CD4-positive, alpha-beta T cell treated with Interleukin-12 subunit alpha and Interleukin-12 subunit beta, for 1 hour (primary cell): ENCODE measurements around the gene HMGCS2.
"Not testable (repeated sequence)": the region's sequence is repeated elsewhere in the genome, so short reads cannot be mapped to it uniquely, and the experiment has no call there.

ENCODE experiments used
- DNase-seq: peaks from one replicate; pipeline ENCODE4 v3.0.0-alpha.2; 2020

The HMGCS2 gene

DNA sequence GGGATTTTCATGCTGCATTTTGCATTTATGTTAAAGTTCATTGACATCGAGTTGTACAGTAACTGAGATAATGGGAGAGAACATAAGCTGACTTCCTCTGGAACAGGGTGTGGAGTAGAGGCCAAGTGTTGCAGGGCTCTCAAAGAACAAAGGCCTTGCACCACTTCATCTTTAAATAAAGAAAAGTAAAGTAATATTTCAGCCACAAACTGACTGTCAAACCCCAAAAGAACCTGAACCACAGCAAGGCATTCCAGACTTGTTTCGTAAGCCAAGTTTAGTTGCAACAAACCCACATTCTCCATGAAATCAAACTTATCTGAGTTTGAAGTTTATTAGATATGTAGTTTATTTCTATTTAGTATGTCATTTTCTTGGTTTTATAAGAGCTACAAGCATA, 19.1 kb upstream of the HMGCS2 start:
- no peak for DNase-seq

DNA sequence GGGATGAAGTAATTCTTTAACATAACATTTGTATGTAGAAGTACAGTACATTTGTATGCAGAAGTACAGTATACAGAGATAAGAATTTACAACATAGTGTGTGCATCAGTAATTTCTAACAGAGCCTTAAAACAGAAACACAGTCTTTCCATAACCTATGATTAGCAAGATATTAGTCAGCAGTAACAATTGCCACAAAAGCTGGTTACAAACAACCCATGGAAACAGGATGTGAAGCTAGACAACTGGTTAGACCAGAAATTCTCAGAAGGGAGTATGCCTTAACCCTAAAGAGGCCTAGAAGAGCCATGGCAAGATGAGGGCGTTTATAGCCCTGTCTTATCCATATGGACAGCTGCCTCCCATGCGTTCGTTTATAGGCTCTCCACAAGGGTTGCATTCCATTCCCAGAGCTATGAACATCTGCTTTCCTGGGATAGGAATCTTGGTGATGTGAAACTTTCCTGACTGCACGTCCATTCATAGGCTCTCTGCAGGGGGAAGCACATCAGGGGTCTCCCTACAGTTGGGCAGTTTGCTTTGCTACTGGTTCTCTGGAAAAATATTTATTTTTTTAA, 17.9 kb upstream of the HMGCS2 start:
- DNase-seq = not testable (repeated sequence)

DNA sequence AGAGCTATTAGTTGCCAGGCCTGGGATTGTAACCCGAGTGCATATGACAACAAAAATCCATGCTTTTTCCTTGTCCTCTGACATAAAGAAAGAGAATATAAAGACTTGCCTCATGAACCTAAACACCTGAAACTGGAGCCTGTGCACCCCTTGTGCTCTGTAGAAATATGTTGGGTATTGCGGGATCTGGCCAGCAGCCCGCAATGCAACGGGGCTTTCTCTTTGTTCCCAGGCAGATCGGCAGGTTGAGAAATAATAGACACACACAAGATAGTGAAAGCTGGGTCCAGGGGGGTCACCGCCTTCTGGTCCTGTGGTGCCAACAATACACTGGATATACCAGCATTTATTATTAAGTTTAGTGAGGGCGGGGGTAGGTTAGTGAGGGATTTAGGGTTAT, 17.3 kb upstream of the HMGCS2 start:
- DNase-seq = not testable (repeated sequence)

DNA sequence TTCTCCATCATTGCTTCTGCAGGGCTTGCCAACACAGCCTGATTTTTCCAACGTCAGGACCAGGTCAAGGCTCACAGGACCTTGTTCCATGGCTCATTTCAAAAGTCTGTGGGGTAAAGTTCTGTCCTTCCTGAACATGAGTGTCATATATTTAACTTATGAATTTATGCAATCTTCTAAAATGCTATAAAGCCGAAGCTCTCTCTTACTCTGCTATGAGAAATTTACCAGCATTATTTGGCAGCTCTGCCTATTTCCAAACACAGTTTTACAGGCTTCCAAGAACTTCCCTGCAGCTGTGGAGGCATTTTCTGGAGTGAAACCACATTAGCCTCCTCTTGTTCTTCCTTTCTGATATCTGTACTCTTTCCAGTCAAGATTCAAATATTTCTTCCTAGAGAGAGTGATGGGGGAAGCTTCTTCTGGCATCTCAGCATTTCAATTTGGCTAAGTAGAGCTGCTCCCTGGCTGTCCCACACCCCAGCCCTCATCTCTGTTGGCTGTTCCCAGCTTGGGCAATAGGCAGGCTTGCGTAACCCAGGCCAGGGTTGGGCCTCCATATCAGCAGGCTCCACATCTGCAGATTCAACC, 15.6 kb upstream of the HMGCS2 start:
- DNase-seq = no peak

DNA sequence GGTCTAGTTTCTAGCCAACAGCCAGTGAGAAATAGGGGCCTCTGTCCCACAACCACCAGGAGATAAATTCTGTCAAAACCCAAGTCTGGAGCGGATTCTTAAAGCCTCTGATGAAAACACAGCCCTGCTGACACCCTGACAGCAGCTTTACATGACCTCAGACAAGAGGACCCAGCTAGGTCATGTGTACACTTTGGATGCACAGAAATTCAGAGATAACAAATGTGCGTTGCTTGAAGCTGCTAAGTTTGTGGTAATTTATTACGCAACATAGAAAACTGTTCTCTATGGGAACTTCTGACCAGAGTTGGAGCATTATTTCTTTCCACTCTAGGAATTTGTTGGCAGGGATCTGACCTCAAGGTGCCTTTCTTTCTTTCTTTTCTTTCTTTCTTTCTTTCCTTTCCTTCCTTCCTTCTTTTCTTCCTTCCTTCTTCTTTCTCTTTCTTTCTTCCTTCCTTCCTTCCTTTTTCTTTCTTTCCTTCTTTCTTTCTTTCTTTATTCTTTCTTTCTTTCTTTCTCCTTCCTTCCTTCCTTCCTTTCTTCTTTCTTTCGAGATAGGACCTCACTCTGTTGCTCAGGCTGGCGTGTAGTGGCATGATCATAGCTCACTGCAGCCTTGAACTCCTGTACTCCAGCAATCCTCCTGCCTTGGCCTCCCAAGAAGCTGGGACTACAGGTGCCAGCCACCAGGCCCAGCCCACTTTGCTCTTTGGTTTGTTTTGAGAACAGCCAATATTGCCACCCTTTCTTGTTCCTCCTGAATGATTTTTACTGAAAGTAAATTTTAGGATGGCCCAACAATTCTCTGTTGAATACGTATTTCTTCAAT, 14.9 kb upstream of the HMGCS2 start:
- no peak for DNase-seq

DNA sequence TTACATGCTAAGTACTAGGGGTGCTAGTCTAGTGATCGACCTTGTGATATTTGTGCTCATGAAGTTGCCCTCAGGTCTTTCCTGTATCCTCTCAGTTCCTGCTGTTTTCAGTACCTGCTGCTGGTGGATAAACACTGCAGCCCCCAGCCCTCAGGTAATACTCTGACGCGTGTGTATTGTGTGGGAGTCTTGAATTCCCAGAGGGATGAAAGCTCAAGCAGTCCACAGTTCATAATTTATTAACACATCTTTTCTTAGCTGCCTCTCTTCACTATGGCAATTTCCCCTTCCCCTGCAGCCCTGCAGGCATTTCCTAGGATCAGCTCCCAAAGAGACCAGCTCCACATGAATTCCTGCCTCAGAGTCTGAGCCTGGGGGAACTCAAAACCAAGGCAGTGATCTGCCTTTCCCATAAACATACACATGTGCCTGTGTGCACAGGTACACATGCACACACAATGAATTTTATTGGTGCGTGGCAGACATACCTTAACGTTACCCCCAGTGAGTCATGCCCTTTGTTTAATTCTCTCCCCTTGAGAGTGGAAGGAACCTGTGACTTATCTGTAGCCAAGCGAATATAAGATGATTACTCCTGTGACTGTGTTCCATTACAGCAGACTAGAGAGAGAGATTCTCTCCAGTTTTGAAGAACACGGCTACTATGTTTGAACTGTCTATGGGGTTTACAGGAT, 14.1 kb upstream of the HMGCS2 start:
- no peak for DNase-seq

DNA sequence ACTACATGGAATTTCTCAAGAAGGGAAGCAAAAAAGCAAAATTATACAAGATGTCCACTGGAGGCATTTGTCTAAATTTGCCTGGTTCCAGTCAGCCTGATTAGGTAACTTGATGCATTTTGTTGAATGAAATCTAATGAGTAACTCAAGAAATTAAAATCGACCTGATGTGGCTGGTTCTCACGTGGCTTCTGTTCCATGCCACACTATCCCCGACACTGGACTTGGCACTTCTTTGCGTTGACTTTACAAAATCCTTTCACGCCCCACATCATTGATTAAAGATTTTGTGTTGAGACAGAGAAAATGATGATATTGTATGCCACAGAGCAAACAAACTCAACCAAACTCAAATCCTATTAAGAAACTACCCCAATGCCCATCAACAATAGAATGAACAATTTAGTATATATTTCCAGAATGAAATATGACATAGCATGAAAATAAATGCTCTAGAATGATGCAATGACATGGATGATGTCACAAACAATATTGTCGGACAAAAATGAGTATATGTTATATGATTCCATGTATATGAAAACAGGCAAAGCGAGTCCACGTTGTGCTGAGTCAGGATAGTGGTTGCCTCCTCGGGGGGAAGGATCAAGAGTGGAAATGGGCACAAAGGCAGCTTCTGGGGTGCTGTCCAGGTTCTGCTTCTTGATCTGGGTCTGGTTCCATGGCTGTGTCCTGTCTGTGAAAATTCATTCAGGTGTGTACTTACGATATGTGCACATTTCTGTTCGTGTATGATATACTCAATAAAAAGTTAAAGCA, 12.9 kb upstream of the HMGCS2 start:
- no peak for DNase-seq

DNA sequence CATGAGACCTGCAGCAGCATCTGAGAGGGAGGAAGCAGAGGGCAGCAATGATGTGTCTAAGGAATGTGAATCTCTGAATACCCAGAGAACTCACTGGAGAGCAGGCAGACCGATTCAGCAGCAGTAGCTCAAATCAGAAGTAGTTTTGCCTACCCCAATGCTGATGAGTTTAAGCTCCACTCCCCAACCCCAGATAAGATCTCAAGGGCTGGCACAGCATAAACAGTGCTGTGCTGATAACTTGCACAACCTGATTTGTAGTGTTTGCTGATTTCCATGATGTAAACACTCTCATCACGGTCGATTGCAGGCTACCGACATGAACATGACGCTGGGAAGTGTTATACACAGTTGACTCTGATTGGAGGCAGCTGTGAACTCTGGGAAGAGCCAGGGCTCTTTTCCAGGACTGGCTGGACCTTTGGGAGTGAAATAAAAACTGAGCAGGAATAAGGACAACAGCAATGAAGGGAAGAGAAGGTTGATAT, 11.2 kb upstream of the HMGCS2 start:
- no peak for DNase-seq

DNA sequence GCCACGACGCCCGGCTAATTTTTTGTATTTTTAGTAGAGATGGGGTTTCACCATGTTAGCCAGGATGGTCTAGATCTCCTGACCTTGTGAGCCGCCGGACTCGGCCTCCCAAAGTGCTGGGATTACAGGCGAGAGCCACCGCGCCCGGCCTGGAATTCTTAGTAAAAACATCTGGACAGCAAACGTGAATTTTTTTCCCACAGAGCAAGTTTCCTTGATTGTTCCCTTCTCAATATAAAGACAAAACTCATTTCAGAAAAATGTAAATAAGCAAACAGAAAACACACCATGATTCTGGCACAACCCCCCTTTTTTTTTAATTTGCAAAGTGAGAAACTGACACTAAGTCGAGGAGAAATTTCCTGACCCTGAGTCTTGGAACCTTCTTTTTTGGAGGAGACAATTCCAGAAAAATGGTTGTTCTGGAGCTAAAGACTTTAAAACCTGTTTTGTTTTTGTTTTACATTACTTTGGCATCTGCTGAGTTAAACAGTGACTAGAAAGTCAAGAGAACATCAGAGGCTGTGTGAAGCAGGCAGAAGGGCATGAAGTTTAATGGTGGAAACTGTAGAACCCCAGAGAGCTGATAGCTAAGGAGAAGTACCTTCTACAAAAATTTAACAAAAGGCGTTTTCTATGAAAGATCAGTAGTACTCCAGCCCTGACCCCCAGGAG, 10.3 kb upstream of the HMGCS2 start:
- no peak for DNase-seq

DNA sequence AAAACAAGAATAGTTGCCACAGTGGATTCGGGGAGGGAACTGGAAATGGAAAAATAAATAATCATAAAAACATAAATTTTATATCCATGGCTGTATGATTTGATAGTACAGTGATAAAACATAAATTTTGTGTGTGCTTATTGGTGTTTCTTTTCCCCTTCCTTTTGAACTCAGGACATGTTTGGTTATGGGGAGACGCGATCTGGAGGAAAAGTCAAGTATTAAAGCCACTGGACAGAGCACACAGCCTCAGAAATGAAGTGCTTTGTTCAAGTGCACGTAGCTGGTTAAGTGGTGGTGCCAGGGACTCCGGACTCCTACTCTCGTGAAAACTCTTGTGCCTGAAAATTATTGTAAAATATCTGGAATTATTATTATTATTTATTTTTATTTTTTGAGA, 9.7 kb upstream of the HMGCS2 start:
- DNase-seq = no peak

DNA sequence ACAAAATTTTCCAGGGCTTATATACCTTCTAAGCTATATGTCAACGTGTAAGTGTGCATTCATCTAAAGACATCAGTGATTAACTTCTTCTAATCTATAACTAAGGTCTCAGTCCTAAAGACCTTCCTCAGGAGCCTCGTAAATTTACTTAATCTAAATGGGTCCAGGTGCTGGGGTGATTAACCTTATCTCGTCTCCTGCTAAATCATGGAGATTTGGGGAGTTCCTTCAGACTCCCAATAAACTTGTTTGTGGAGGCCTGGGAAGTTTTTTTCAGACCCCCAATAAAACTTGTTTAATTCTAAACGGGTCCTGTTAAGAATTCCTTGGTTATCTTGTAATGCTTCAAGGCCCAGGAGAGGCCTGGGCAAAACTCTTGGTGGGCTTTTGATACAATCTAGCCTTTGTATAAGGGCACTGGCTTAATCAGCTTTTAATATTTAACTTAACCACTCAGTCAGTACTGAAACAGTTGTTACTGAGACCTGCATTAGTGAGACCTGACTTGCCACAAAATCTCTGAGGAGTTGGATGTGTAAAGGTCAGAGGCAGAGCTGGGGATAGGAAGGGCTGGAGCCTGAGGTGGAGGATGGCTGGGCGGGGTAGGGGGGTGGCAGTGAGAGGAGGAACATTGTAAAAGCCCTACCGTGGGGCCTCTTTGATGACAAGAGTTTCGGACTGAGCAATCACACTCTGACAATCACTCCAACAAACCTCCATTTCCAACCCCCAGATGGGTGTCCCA, 6.2 kb upstream of the HMGCS2 start:
- DNase-seq = no peak

DNA sequence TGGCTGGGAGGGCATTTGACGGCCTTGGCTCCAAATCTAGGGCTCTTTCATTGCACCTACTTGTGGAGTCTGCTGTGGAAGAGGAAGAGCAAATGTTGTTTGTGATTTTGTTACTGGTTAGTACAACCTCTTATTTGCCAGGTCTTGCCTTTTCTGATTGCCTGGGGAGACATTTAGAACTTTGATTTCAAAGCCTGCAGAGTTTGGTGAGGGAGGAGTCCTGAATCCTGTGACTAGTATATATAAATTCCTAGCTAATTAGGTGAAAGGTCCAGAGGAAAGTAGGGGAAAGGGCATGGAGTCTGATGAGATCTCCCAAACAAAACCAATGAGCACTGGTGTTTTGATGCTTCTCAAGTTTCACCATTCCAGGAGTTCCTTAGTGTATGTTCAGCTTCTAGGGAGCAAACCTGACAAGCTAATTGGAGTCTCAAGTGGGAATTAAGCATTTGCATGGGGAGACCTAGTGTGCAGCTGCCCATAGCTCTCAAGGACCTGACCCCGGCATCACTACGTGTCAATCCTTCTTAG, 5.1 kb upstream of the HMGCS2 start:
- no peak for DNase-seq

DNA sequence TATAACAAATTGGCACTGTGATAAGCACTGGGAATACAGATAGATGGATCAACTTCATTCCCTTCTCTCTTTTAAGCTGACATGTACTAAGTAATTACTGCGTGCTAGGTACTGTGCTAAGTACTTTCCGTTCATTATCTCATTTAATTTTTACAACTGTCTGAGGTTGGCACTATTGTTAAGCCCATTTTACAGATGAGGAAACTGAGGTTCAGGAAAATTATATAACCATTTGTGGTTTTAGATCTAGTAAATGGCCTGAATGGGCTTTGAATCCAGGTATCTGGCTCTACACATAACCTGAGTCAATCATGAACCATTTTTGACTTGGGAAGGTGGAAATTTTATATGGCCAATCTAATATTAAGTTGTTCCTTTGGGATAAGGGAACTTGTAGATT, 3.6 kb upstream of the HMGCS2 start:
- no peak for DNase-seq

DNA sequence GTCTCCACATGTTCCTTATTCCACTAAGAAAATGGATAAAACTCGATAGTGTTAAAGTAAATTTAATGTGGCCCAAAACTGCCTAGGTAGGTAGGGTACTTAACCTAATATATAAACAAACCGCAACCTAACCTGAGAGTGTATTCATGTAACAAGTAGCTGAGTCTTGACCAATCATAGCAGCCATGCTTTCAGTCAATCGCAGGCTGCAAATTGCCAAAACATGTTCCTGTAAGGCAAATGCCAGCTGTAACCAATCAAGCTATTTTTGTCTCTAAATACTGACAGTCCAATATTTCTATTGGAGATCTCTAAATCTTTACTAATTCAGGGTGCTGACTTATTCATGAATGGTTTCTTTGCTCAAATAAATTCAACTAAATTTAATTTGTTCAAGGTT, 3.1 kb upstream of the HMGCS2 start:
- no peak for DNase-seq

DNA sequence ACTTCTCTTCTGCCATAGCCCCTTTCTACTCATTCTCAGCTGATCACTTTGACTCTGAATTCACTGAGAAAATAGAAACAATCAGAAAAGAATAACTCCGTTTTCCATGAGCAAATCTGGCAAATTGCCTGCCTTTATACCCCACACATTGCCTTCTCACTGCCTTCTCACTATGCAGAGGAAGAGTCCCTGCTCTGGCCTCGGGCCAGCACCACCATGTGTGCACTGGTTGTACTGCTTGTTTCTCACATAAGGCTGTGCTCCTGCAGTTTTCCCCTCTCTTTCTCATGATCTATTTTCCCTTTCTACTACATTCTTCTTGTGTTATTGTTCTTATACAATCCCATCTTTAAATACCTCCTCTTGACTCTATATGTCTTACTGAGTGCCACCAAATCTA, 2.3 kb upstream of the HMGCS2 start:
- no peak for DNase-seq

DNA sequence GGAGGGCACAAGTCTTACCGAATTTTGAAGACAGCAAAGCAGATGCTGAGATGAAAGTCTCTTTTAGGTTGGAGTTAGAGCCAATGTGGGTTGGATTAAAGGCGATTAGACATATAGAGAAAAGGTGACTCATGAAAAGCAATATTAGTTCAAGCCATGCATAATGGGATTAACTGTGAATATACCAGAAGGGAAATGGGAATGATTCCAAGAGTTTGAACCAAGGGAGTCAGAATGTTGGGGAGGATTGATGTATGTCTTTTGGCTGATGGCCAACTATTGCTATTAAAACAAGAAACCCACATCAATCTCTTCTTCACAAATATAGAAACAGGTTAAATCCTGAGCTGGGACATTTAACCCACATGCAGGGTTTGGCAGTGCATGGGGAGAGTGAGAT, 1.2 kb downstream of the HMGCS2 start:
- DNase-seq = no peak

DNA sequence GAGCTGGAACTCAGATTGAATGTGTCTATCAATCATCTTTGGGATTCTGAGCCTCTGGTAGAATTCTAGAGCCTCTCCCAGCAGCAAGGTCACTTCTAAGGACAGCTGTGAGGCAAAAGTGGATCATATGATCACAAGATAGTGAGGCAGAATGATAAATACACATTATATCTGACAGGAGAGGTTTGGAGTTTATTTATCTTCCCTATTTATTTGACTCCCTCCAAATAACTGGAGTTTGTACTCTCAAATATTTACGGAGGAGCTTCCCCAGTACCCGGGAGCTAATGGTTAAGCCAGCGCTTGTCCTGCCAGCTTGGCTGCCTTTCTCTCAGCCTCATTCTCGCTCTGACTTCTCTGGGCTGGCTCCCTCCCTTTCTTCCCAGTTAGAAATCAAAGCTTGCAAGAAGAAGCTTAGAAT, 2.3 kb downstream of the HMGCS2 start:
- no peak for DNase-seq

DNA sequence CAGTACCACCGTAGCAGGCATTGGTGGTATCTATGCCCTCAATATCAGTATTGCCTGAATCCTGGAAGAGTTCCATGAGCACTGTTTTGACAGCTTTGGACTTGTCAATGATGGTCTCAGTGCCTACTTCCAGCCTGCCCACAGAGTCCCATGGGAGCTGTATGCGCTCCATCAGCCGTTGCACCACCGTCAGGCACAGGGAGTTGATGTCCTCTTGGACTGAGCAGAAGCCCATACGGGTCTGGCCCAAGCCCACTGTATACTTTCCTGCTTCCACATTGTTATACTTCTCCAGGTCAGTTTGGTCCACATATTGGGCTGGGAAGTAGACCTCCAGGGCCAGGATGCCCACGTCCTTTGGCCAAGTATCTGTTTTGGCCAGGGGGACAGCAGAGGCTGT, 4.5 kb downstream of the HMGCS2 start:
- DNase-seq = no peak

DNA sequence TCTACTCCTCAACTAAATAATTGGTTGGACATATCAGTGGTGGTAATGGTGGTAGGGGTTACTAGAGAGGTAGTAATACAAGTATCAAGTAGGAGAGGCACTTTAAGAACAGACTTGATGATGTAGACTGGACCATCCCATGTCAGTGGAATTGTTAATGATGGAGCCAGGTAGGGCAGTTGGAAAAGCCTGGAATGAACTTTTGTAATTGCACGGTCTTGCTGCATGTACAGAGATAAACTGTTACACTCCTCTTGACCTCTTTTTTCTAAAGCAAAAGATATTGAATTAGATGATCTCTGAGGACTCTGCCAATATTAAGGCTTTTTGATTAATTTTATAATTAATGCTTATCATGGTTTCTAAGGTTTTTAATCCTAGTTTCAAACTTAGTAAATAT, 5.8 kb downstream of the HMGCS2 start:
- no peak for DNase-seq

DNA sequence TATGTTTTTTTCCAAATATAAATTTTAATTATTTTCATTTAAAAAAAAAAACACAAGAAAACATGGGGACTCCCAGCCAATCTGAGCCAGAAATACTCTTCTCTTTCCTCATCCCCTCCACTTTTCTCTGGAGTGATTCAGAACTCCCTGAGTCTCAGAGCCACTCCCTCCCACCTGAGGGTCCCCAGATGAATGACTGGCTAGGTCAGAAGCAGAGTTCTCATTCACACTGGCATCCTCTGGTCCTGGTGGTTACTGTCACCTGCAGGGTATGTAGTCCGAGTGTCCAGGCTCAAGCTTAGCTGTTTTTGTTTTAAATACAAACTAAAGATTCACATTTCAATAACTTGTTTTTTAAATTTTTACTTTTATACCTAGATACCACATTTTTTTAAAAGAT, 6.3 kb downstream of the HMGCS2 start:
- DNase-seq = no peak

DNA sequence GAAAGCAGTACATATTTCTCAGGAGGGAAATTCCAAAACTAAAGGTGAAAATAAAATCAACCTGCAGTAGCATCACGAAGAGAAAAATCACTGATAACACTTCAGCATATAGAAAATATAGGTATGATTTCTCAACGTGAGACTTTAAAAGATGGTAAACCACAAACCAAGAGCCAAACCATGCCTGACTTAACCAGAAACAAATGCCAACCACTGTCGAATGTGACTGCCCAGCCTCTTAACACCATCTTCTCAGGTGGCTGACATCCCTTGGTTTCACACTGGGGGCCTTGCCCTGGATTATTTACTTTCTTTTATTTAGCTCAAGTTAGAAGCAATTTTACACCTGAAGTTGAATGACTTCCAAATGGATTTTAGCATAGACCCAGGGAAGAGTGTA, 10.1 kb downstream of the HMGCS2 start:
- DNase-seq = no peak
